GM19397 (cell line): ENCODE results near the gene RARB.

Source experiments
- ATAC-seq: cut with Tn5 transposase; IDR thresholded peaks from one replicate; pipeline ENCODE4 v1.9.1; 2021; ENCODE audit warnings: mild to moderate bottlenecking, moderate library complexity; ENCODE audit not compliant: unreplicated experiment

The RARB gene

DNA sequence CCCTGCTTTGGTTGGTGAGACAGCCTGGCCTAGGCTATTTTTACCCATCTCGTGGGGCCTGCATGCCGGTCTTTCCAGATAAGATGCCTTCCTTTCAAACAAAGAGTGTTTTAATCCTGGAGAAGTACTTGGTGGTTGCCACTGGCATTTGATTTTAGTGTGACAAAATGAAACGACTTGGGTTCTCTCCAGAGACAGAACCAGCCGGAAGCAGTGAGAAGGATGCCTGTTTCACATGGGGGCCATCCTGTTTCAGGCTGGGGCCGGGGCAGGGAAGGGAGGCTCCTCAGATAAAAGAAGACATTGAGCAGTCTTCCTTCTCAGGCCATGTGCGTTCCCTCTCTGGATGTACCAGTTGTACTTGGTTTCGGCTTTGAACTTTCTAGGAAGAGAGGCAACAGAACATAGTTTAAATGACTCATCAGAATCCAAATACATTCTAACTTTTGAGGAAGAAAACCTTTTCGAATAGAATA is 161.8 kb downstream of the RARB start:
- no peak for ATAC-seq

DNA sequence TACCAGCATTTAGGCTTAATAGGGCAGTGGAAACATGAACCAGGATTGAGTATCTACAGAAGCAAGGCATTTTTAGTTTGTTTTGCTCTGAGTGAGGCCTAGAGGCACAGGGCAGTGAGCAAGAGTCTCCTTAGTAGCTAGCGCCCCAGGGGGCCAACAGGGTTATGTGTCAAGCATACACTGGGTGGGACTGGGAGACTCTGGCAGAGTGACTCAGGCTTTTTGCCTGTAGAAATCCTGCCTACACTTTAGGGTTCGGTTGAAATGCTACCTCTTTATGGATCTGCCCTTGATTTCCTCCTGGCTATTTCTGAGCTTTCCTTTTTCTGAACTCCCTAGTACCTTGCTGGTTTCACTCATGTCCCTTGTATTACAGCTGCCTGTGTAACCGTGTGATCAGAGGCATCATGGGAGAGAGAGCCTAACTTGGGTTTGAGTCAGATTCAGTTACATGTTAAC is 164.5 kb downstream of the RARB start:
- no peak for ATAC-seq

DNA sequence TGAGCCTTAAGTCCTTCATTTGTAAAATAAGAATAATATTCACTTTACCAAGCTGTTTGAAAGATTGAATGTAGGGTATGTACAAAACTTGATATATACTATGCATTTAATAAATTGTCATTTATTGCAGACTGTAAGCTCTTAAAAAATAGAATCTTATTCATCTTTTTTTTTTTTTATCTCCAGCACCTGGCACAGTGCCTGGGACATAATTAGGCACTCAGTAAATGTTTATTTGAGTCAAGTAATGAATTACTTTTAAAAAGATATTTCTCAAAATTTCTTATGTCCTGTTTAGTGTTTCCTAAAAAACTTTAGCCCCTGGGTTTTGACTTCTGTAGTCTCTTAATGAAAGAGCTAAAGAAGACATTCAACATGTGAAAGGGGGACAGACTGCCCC is 164.9 kb downstream of the RARB start:
- no peak for ATAC-seq

DNA sequence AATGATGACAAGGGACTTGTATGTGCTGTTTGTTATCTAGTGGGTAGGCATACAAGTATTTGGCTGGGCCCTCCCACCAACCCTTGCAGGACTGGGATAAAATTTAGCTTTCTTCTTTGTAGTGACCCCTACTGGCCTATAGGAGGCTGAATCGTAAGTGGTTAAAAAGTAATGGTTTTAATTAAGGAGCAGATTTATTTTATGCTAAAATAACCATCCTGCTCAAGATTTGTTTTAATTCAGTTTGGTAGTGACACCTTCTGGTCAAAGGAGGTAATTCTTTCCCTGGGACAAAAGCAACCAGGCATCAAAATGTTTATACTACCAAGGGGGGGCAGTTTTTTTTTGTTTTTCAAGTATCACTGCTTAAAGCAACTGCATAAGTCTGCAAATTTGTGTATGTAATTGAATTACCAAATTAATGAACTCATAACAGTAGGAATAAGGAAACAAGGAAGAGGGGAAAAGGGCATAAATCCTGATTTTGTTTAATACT is 166.0 kb downstream of the RARB start:
- no peak for ATAC-seq

DNA sequence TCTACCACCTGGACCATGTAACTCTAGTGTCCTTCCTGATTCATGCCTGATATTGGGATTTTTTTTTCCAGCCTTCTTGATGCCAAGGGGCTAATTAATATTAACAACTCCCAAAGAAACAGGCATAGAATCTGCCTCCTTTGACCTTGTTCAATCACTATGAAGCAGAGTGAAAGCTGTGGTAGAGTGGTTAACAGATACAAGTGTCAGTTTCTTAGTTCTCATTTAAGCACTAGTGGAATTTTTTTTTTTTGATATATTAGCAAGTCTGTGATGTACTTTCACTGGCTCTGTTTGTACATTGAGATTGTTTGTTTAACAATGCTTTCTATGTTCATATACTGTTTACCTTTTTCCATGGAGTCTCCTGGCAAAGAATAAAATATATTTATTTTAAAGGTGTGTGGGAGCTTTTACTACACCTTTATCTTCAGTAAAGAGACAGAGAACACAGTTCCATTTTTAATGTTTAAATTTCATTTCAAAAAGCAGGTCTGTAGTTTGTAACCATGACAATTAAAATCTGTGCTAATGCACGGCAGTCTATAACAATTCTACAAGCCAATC is 169.6 kb downstream of the RARB start:
- no peak for ATAC-seq

DNA sequence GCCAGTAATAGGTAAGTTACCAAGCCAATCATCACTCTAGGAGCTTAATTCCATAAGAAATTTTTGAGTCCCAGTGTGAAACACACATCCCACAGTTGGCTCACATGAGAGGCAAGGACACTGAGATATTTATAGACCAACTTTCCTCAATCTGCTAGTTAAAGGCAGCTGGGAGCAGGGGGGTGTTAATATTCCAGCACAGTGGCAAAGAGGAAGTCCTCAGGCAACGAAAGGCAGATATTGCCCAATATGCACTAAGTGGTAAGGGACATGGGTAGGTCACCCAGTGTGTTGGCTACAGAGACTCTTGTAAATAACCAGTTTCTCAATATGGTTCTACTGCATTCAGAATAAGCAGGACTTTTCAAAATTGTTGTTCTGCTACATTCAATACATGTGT is 175.6 kb downstream of the RARB start:
- ATAC-seq = no peak

DNA sequence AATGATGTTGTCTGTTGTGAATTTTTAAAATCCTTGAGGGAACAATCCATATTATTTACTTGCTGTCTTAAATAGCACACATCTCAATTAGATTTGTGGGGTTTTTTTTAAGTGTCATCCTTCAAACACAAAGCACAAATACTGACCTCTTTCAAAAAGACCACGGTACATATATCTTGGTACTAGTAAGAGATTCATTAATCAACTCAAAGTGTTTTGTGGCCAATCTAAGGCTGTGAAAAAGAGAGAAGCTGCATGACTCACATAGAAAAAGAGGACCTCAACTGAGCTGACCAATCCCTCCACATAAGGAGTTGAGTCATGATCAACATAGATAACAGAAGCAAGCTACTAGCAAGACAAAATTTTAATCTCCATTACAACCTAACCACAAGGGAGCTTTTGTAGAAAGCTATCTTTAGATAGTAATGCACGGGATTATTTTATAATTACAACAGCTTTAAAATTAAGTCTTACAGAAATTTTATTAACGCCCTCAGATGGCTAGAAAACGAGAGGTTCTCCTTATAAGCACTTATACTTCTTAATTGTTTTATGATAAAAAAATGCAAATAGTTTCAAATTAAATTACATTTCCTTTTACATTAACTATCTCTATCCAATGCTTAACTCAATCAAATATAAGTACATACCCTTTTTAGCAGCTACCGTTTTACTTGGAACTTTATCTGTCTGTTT is 176.2 kb downstream of the RARB start:
- ATAC-seq = no peak

DNA sequence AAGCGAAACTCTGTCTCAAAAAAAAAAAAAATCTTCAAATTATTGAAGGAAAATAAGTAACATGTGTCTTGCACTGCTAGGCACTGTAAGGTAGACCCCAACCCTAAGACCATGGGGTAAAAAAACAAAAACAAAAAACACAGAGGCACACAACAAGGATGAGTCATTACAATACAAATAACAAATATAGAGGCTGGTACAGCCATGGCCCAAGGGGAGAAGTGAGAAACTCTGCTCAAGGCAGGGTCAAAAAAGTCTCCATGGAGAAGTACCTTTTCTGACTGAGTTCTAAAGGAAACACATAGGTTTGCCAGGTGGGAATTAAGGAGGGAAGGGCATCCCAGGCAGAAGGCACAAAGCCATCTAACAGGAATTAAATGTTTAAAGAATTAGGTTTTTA is 182.1 kb downstream of the RARB start:
- ATAC-seq = no peak

DNA sequence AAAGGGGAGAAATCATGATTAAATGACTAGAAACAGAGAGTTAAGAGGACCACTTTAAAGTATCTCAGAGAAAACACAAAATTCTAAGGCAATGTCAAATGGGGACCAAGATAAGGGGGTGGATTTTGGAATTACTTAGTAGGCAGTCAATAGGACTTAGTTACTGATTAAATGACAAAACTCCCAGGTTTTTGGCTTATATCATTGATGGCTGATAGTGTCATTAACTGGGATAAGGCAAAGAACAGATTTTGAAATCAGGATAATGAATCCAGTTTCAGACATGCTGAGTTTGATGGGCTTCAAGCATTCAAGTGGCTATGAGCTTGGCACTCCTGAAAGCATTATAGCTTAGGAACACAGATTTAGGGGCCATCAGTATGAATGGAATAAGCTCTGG is 182.7 kb downstream of the RARB start:
- no peak for ATAC-seq

DNA sequence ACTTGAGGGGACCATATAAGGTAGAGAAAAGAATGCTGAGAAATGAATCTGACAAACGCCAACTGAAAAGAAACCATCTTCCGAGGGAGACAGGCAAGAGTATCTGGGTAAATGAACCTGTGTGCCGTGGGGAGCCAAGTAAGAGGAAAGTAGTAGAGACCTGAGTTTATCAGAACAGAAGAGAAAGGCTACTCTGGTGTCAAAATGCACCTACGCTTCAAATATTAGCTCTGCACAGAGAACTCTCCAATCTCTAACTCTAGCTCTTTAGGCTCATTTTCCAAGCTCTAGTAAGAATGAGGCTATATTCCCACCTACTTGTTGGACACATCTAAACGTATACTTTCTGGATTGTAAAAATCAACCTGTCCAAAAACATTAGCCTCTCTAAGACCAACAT is 183.1 kb downstream of the RARB start:
- no peak for ATAC-seq

DNA sequence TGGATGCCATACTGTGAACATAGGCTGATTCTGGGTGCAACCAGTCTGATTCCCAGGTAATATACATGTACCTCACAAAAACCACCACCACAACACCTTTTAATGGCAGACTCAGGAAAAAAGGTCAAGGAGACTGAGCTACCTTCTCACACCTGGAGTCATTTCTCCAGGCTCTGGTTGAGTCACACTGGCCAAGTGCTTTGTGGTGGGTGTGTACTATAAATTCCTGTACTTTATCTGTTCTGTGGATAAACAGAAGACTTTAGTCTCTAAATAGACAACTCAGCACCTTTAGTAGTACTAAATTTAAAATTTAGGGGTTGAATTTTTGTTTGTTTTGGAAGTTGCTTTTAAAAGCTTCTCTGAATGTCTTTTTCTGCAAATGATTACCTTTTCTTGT is 190.0 kb downstream of the RARB start:
- ATAC-seq = no peak

DNA sequence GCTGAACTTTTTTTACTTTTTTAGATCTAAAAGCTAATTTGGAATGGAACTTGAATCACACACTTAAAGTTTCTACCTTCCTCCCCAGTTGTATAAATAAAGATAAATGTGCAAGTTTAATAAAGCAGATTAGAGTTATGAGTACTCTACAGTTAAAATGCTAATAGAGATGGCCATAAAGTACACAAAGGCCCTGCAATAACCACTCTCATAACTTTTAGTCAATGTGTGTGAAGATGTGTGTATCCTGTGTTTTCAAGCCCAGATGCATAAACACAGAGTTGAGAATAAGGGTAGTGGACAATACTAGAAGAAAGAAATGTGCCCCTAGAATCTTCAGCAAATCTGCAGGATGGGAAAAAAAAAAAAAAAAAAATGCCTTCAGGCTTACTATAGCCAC is 191.3 kb downstream of the RARB start:
- ATAC-seq = no peak

DNA sequence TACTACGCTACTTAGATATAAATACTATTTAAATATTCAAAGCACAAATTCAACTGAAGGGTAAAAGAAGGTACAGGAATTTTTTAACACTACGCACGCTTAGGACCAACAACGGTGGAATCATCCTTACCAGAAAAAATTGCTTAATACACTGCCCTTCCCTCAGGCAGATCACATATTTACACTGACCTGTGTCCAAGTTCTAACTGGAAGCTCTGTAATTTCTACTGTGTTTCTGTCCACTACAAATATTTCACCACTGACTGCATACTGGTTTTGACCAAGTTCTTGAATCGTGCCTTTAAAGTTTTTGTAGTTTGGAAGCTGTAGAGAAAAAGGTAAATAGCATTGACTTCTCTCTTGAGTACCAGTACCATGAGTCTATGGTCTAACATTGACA is 192.4 kb downstream of the RARB start:
- ATAC-seq = no peak

DNA sequence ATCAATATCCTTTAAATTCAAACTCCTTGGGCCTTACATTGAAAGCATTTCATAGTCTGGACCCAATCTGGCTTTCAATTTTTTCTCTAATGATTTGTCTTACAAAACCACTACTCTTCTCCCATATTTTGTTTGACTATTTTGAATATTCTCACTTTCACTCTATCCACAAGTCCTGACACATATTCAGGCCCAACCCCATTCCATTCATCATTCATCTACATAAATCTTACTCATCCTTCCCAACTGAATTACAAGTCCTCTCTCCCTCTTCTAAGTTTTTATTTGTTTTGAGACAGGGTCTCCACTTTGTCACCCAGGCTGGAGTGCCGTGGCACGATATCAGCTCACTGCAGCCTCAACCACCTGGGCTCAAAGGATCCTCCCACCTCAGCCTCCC is 193.0 kb downstream of the RARB start:
- no peak for ATAC-seq

DNA sequence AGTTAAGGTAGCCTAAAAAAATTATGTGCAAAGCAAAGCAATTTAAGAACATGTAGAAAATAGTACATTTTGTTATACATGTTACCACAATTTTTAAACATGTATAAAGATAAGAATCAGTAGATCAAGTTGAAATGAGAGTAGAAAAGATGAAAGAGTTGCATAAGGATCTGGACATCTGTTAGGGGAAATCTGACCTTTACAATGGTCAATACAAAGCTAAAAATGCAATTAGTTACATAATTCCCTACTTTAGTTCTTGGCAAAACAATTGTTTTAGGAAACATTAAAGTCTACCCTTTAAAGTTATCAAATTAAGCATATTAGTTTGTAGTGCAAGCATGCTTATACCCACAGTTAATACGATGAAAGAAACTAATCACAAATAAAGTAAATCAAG is 203.9 kb downstream of the RARB start:
- no peak for ATAC-seq

DNA sequence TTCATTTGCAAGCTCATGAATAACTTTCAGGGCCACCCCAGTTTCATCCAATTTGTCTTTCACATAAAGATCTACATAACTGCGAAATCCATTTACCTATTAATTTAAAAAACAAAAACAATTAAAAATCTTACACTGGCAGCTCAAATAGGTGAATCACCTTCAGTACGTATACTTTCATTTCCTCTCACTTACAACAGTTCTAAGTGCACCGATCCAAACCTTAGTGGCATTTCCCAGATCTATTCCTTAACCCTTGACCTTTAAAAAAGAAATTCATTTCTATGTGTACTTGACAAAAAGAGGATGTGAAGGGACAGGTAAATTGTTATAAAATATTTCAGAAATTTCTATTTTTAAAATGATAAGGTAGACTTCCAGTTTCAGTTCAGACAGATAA is 205.9 kb downstream of the RARB start:
- ATAC-seq = no peak

DNA sequence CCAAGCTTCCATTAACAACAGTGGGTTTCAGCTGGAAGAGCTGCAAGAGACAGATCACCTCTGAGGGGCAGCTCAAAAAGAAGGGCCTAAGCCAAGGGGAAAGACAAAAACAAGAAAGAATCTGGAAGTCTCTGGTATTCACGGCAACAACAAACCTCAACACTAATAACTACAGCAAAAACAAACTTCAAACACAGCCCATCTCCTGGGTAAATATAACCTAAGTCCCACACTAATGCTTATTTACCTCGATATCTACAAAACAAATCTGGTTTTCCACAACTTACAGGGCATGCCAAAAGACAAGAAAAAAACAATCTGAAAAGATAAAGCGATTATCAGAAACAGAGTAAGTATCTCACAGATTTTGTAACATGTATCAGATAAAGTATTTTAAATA is 207.0 kb downstream of the RARB start:
- ATAC-seq = no peak
